ENCODE results near the gene WTIP.
"Not testable (repeated sequence)": the region's sequence is repeated elsewhere in the genome, so short reads cannot be mapped to it uniquely, and the experiment has no call there.

The WTIP gene

DNA sequence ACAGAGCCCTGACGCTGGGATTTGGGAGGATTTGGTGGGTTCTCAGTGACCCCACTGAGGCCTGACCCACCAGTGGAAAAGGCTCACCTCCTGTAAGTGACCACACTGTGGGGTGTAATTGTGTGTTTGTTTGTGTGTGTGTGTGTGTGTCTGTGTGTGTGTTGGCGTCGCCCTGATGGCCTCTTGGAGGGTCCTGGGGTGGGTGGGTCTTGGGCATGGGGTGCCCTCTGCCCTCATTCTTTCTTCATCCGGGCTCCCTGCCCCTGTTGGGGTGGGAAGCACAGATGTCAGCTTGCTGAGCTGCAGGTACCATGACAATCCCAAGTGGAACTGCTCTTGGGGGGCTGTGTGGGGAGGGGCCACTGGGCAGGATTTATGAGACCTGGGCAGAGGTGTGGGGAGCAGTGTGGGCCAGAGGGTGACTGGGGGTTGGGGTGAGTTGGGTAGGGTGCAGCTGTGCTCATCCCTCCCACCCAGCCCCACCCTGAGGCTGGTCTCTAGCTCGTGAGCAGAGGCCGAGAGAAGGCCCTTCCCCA is 22.8 kb downstream of the WTIP start:
- DNase-seq: no peak

GRCh38 chr19:34504809-34505291 is 23.3 kb downstream of the WTIP start:
- DNase-seq: no peak

GRCh38 chr19:34505321-34506025 is 23.9 kb downstream of the WTIP start:
- DNase-seq: no peak

DNA sequence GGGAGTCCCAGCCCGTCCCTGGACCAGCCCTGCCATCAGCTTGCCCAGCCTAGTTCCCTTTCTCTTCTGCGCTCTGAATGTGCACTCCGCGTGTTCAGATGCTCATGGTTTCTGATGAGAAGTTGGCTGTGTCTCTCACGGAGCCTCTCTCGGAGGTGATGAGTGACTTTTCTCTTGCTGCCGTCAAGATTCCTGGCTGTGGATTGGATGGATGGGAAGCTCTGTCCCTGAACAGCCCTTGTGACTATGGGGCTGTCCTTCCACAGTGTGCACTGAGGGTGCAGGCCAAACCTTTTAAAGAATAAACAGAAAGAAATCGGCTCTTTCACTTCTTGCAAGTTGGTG is 24.4 kb downstream of the WTIP start:
- no peak for DNase-seq

- no peak for DNase-seq
These were observed 26.0 kb downstream of the WTIP start for GRCh38 chr19:34507414-34508067.

- DNase-seq: no peak
These were observed 27.0 kb downstream of the WTIP start for GRCh38 chr19:34508540-34508939.

- DNase-seq: not testable (repeated sequence)
These were observed 29.3 kb downstream of the WTIP start for GRCh38 chr19:34510904-34511303.

GRCh38 chr19:34512254-34512822 is 30.8 kb downstream of the WTIP start:
- no peak for DNase-seq

DNA sequence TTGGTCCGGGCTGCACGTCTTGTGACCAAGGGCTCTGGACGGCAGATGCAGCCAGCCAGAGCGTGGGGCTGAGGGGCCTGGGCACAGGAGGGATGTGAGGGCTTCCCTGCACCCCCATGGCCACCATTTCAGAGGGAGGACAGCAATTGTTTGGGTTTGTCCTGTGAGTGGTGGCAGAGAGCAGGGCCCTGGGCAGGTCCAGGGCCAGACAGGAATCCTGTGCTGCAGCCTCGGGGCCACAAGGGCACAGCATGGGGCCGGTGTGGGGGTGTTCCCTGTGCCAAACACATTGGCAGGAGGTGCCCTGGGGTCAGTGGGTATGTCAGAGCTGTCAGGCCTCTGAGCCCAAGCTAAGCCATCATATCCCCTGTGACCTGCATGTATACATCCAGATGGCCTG is 32.2 kb downstream of the WTIP start:
- DNase-seq: no peak

DNA sequence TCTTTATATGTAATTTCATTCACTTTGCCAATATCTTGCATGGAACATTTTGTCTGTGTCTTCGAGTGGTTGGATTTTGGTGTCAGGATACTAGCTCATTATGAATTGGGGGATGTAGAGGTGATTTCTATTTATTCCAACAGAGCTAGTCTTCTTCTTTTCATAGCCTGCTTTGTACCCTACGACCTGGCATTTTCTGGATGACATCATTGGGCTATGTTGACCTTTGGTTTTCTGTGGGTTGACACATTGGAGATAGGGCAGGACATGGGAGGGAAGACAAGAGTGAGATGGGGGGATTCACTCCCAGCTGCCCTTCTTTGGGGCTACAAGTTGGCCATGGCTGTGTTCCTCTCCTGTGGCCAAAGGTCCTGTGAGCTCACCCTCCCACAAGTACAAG is 38.0 kb downstream of the WTIP start:
- DNase-seq: no peak

DNA sequence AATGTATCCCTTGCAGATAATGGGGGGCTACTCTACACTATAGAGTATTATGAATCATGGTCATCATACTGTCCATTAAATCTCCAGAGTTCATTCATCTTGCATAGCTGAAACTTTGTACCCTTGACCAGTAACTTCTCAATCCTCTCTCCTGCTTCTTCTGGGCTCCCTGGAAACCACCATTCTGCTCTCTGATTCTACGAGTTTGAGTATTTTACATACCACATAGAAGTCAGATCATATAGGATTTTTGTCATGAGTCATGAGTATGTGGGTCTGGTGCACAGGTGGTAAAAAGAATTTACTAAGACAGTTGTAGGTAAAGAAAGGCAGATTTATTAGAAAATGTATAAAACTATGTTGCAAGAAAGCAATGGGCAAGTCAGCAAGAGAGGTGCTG is 41.9 kb downstream of the WTIP start:
- no peak for DNase-seq

DNA sequence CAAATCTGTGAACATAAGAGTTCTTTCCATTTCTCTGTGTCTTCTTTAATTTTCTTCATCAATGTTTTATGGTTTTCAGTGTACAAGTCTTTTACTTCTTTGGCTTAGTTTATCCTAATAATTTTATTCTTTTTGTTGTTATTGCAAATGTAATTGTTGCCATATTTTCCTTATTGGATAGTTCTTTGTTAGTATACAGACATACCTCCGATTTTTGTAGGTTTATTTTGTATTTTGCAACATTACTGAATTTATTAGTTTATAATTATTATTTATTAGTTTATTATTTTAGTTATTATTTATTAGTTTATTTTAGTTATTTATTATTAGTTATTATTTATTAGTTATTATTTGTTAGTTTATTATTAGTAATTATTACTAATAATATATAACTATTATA is 43.4 kb downstream of the WTIP start:
- no peak for DNase-seq

- DNase-seq: no peak
These were observed 52.6 kb downstream of the WTIP start for GRCh38 chr19:34534206-34534605.

- no peak for DNase-seq
These were observed 57.8 kb downstream of the WTIP start for GRCh38 chr19:34539396-34539795.

GRCh38 chr19:34540811-34541557 is 59.4 kb downstream of the WTIP start:
- no peak for DNase-seq

- no peak for DNase-seq
These were observed 68.3 kb downstream of the WTIP start for GRCh38 chr19:34549833-34550232.

DNA sequence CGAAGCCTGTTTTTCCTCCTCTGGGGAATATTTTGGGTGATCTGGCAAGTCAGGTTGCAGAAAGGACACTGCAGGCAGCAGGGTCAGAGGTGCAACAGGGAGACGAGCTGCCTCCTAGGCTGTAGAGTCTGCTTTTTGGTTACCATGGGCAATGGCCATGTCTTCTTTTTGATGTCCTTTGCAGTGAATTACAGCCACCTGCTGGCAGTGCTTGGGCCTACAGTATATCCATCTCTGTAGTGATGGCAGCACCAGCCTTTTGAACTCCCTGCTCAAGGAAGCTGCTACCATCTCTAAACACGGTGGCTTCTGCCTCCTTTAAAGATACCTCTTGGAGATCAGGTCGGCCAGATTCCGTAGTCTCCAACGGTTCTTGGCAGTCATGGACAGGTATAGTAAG is 73.9 kb downstream of the WTIP start:
- peak; percentile 4 to 26 for DNase-seq

- peak; percentile 9 to 13 for DNase-seq
These were observed 74.9 kb downstream of the WTIP start for GRCh38 chr19:34556488-34556887.

DNA sequence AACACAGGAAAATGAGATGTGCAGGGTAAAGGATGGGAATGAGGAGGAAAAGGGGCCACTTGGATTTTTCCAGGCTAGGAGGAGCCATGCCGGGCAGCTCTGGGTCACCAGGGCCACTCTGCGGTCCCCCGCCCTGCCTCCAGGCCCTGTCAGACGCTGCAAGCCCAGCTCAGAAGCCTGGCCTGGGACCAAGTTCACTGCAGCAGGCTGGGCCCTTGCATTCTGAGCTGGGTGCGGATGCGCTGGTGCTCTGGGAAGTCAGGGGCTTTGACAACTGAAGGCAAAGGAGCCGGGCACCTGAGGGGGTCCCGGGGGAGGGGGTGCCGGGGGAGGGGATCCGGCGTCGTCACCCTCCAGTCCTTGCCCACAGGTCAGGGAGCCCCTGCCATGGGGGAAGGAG is 77.5 kb downstream of the WTIP start:
- DNase-seq: no peak

DNA sequence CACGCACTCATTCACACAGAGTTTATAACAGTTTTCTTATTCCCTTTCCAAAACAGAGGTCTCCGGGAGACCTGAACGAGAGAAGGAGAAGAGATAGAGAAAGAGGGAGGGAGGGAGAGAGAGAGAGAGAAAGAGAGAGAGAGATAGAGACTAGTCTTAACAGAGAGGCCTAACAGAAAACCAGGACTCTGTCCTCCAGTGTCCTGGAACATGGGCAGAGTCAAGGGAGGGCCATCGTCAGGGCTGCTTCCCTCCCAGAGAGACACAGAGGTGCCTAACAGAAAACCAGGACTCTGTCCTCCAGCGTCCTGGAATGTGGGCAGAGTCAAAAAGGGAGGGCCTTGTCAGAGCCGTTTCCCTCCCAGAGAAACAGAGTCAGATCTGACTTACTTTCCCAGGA is 78.7 kb downstream of the WTIP start:
- DNase-seq: no peak
